Fibroblast of lung (primary cell): ENCODE measurements around the gene CLIC6.

Source experiments
- EZH2 ChIP-seq: IDR thresholded peaks from 2 replicates; pipeline ENCODE4 v1.5.1; 2012; ENCODE audit warnings: low read length, control low read depth, mild to moderate bottlenecking; ENCODE audit errors: missing control alignments
- TF ChIP-seq, protein P1 (sequence below), 2 donors: IDR thresholded peaks in 1 of 2; conservative IDR thresholded peaks in 1 of 2; 1 replicate in 1 of 2; 2 replicates in 1 of 2; pipeline ENCODE4 v1.5.1; 2011 to 2012; ENCODE audit warnings: low read length in 2 of 2, control low read depth in 1 of 2, inconsistent platforms in 1 of 2, low read depth in 1 of 2, mild to moderate bottlenecking in 1 of 2

DNA sequence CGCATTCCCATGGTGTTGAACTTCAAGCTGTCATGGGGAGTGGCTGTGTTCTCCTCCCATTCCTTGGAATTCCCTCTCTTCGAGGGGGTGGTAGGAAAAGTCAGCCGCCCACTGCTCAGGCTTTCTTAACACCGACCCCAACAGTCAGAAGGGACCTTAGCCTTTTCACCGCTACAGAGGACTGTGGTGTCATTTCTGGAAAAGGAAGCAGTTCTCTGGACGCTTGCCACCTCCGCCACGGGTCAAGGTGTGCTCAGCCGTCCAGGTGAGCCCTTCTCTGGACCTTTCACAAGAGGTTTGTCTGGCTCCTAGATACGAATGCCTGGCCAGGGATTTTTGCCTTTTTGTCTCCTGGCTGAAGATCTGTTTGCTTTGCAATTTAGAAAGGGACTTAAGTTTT lies 31.8 kb downstream of the CLIC6 start:
- TF ChIP-seq, protein P1, sequence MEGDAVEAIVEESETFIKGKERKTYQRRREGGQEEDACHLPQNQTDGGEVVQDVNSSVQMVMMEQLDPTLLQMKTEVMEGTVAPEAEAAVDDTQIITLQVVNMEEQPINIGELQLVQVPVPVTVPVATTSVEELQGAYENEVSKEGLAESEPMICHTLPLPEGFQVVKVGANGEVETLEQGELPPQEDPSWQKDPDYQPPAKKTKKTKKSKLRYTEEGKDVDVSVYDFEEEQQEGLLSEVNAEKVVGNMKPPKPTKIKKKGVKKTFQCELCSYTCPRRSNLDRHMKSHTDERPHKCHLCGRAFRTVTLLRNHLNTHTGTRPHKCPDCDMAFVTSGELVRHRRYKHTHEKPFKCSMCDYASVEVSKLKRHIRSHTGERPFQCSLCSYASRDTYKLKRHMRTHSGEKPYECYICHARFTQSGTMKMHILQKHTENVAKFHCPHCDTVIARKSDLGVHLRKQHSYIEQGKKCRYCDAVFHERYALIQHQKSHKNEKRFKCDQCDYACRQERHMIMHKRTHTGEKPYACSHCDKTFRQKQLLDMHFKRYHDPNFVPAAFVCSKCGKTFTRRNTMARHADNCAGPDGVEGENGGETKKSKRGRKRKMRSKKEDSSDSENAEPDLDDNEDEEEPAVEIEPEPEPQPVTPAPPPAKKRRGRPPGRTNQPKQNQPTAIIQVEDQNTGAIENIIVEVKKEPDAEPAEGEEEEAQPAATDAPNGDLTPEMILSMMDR (conservative IDR thresholded peaks at IDR 0.05 in 1 of 2, IDR thresholded peaks at IDR 0.05 in 1 of 2; ENCODE audit: low read depth in 1 of 2, low read length in 2 of 2): no peak
- no peak for TF ChIP-seq EZH2
